NB4 (cell line): Measurements from ENCODE around the gene GBF1.

Experiments used
- CTCF ChIP-seq: IDR thresholded peaks from one replicate; pipeline ENCODE4 v1.5.1; 2012; ENCODE audit warnings: low read depth, low read length
- MYC ChIP-seq: IDR thresholded peaks from 2 replicates; pipeline ENCODE4 v1.6.1; 2011; ENCODE audit warnings: low read depth, low read length

GRCh38 chr10:102404361-102405107 lies 159.2 kb downstream of the GBF1 start:
- TF ChIP-seq CTCF (no peak), MYC (no peak)
